ENCODE measurements around the gene C14orf119.

DNA sequence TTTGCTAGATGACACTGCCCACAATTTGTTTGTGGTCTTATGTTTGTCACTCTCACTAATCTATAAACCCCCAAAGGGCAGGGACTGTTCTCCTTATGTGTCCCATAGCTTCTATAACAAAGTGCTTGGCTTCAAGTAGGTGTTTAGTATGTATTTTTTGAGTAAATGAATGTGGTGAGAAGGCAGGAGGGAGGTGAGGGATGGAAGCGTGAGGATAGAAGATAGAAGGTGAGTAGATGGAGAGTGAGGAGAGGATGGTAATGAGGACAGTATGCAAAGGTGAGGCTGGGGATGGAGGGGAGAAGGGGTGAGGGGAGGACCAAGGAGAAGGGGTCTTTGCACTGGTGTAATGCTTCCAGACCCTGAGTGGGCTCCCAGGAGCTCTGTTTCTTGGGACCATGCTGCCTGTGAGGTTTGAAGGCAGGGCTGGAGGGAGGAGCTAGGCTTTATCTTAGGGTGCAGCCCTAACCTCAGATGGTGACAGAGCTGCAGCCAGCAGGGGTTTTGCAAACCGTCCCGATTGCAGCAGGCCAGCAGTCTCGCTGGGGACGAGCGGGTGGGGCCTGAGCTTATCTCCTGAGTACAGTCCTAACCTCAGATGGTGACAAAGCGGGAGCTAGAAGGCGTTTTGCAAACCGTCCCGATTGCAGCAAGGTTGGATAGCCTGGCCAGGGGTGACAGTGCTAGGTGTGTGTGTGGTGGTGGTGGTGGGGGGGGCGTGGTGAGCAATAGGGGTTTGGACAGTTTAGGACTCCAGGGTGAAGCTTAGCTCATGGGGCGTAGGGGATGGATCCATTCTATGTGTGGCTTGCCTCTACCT, 17.3 kb downstream of the C14orf119 start:
- TF ChIP-seq, protein P1, sequence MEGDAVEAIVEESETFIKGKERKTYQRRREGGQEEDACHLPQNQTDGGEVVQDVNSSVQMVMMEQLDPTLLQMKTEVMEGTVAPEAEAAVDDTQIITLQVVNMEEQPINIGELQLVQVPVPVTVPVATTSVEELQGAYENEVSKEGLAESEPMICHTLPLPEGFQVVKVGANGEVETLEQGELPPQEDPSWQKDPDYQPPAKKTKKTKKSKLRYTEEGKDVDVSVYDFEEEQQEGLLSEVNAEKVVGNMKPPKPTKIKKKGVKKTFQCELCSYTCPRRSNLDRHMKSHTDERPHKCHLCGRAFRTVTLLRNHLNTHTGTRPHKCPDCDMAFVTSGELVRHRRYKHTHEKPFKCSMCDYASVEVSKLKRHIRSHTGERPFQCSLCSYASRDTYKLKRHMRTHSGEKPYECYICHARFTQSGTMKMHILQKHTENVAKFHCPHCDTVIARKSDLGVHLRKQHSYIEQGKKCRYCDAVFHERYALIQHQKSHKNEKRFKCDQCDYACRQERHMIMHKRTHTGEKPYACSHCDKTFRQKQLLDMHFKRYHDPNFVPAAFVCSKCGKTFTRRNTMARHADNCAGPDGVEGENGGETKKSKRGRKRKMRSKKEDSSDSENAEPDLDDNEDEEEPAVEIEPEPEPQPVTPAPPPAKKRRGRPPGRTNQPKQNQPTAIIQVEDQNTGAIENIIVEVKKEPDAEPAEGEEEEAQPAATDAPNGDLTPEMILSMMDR (IDR thresholded peaks at IDR 0.05; ENCODE audit: insufficient read depth, low read length): no peak
- TF ChIP-seq POLR2AphosphoS5 (IDR thresholded peaks at IDR 0.05; ENCODE audit: low read depth): peak; percentile 100
- peak; percentile 51; the same call in 1 of the 2 replicates for TF ChIP-seq GABPA (IDR thresholded peaks at IDR 0.05; ENCODE audit: low read depth)
- TF ChIP-seq, protein P2, sequence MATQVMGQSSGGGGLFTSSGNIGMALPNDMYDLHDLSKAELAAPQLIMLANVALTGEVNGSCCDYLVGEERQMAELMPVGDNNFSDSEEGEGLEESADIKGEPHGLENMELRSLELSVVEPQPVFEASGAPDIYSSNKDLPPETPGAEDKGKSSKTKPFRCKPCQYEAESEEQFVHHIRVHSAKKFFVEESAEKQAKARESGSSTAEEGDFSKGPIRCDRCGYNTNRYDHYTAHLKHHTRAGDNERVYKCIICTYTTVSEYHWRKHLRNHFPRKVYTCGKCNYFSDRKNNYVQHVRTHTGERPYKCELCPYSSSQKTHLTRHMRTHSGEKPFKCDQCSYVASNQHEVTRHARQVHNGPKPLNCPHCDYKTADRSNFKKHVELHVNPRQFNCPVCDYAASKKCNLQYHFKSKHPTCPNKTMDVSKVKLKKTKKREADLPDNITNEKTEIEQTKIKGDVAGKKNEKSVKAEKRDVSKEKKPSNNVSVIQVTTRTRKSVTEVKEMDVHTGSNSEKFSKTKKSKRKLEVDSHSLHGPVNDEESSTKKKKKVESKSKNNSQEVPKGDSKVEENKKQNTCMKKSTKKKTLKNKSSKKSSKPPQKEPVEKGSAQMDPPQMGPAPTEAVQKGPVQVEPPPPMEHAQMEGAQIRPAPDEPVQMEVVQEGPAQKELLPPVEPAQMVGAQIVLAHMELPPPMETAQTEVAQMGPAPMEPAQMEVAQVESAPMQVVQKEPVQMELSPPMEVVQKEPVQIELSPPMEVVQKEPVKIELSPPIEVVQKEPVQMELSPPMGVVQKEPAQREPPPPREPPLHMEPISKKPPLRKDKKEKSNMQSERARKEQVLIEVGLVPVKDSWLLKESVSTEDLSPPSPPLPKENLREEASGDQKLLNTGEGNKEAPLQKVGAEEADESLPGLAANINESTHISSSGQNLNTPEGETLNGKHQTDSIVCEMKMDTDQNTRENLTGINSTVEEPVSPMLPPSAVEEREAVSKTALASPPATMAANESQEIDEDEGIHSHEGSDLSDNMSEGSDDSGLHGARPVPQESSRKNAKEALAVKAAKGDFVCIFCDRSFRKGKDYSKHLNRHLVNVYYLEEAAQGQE (IDR thresholded peaks at IDR 0.05; ENCODE audit: insufficient replicate concordance, low read depth): peak; percentile 72
- no peak for TF ChIP-seq SPI1 (IDR thresholded peaks at IDR 0.05; ENCODE audit: borderline replicate concordance, low read depth)
